ENCODE results near the gene RTL10.

Gene RTL10

DNA sequence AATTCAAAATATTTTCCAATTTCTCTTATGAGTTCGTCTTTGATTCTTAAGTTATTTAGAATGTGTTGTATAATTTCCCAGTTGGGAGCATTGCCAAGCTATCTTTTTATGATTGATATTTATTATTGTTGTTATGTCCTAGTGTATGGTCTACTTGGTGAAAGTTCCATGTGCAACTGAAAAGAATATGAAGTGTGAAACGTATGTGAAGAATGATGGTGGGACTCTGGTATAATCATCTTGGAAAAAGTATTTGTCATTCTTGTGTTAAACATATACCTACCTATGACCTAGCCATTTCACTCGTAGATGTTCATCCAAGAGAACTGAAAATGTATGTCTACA, 12.0 kb upstream of the RTL10 start:
- DNase-seq (ENCODE audit: low spot score) = no peak
- TF ChIP-seq, protein P1, sequence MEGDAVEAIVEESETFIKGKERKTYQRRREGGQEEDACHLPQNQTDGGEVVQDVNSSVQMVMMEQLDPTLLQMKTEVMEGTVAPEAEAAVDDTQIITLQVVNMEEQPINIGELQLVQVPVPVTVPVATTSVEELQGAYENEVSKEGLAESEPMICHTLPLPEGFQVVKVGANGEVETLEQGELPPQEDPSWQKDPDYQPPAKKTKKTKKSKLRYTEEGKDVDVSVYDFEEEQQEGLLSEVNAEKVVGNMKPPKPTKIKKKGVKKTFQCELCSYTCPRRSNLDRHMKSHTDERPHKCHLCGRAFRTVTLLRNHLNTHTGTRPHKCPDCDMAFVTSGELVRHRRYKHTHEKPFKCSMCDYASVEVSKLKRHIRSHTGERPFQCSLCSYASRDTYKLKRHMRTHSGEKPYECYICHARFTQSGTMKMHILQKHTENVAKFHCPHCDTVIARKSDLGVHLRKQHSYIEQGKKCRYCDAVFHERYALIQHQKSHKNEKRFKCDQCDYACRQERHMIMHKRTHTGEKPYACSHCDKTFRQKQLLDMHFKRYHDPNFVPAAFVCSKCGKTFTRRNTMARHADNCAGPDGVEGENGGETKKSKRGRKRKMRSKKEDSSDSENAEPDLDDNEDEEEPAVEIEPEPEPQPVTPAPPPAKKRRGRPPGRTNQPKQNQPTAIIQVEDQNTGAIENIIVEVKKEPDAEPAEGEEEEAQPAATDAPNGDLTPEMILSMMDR (IDR thresholded peaks at IDR 0.05; ENCODE audit: borderline replicate concordance, control extremely low read depth, extremely low read depth, insufficient read depth, missing control alignments) = no peak
- in situ Hi-C loops (cut with MboI; ENCODE audit: low sequenced_read_pairs, unreplicated experiment) = no loop called here

DNA sequence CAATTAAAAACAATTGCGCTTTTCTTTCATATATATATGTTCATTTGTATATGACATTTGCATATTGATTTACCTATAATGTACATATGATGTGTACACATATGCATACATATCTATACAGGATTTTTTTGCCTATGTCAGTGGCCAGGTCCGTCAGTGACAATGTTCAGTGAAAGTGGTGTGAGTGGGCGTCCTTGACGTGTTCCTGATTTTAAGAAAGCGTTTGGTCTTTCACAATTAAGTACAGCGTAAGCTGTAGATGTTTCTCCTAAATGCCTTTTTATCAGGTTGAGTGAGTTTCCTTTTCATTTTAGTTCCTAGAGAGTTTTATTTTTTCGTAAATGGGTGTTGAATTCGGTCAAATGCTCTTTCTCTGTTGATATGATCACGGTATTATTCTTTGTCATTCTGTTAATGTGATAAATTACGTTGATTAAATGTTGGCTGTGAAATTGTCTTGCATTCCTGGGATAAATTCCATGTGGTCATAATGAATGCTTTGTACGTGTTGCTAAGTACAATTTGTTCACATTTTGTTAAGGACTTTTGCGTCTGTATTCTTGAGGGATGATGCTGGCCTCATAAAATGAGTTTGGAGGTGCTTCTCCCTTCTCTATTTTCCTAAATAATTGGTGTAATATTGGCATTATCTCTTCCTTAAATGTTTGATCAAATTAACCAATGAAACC, 10.6 kb upstream of the RTL10 start:
- DNase-seq (ENCODE audit: low spot score) = no peak
- in situ Hi-C loops (cut with MboI; ENCODE audit: low sequenced_read_pairs, unreplicated experiment) = no loop called here
- TF ChIP-seq, protein P1 (IDR thresholded peaks at IDR 0.05; ENCODE audit: borderline replicate concordance, control extremely low read depth, extremely low read depth, insufficient read depth, missing control alignments) = no peak

DNA sequence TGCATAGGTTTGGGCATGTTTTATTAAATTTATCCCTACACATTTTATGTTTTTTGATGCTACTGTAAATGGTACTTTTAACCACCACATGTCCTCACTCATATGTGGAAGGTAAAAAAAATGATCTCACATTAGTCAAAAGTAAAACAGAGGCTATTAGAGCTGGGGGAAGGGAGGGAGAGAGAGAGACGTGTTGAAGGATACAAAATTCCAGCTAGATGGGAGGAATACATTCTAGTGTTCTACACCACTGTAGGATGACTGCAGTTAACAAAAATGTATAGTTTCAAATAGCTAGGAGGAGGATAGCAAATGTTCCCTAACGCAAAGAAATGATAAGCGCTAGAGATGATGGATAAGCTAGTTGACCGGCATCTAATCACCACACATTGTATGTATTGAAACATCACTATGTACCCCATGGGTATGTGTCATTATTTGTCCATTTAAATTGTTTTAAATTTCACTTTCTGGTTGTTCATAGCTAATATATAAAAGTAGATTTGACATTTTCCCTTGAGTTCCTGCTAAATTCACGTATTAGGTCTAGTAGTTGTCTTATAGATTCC, 9.9 kb upstream of the RTL10 start:
- in situ Hi-C loops (cut with MboI; ENCODE audit: low sequenced_read_pairs, unreplicated experiment) = no loop called here
- TF ChIP-seq, protein P1 (IDR thresholded peaks at IDR 0.05; ENCODE audit: borderline replicate concordance, control extremely low read depth, extremely low read depth, insufficient read depth, missing control alignments) = no peak
- DNase-seq (ENCODE audit: low spot score) = no peak

DNA sequence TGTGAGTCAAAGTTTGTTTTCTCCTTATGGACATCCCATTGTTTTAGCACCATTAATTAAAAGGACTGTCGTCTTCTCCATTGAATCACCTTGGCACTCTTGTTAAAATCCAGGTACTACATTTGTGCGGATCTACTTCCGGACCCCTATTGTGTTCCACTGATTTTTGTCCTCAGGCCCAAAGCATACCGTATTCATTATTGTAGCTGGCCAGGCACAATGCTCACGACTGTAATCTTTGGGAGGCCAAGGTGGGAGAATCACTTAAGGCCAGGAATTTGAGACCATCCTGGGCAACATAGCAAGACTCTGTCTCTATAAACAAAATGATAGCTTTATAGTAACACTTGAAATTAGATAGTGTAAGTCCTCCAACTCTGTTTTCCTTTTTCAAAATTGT, 8.9 kb upstream of the RTL10 start:
- TF ChIP-seq, protein P1 (IDR thresholded peaks at IDR 0.05; ENCODE audit: borderline replicate concordance, control extremely low read depth, extremely low read depth, insufficient read depth, missing control alignments) = no peak
- no peak for DNase-seq (ENCODE audit: low spot score)
- in situ Hi-C loops (cut with MboI; ENCODE audit: low sequenced_read_pairs, unreplicated experiment) = no loop called here

DNA sequence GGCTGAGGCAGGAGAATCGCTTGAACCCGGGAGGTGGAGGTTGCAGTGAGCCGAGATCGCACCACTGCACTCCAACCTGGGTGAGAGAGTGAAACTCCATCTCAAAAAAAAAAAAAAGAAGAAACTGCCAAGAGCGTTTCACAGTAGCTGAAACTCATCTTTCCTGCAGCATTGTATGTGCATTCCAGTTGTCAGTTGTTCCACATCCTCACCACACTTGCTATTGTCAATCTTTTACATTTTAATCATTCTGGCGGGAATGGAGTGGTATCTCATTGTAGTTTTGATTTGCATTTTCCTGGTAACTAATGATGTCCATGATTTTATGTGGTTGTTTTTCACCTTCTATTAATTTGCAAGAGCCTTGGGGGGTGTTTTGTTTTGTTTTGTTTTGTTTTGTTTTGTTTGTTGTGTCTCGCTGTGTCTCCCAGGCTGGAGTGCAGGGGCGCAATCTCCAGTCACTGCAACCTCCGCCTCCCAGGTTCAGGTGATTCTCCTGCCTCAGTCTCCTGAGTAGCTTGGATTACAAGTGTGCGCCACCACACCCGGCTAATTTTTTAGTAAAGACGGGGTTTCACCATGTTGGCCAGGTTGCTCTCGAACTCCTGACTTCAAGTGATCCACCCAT, 8.1 kb upstream of the RTL10 start:
- DNase-seq (ENCODE audit: low spot score) = no peak
- in situ Hi-C loops (cut with MboI; ENCODE audit: low sequenced_read_pairs, unreplicated experiment) = no loop called here
- TF ChIP-seq, protein P1 (IDR thresholded peaks at IDR 0.05; ENCODE audit: borderline replicate concordance, control extremely low read depth, extremely low read depth, insufficient read depth, missing control alignments) = no peak

DNA sequence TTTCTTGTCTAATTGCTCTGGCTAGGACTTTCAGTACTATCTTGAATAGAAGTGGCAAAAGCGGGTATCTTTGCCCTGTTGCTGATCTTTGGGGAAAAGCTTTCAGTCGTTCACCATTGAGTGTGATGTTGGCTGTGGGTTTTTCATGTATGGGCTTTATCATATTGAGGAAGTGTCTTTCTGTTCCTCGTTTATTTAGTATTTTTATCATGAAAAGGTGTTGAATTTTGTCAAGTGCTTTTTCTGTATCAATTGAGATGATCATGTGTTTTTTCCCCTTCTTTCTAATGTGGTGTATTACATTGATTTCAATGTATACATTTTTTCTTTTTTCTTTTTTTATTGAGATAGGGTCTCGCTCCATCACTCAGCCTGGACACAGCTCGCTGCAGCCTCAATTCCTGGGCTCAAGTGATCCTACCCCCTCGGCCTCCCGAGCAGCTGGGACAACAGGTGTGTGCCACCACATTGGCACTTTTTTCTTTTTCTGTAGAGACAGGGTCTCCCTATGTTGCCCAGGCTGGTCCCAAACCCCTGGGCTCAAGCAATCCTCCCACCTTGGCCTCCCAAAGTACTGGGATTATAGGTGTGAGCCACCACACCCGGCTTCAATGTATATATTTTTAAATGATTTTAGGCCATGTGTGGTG, 5.3 kb upstream of the RTL10 start:
- in situ Hi-C loops (cut with MboI; ENCODE audit: low sequenced_read_pairs, unreplicated experiment) = no loop called here
- TF ChIP-seq, protein P1 (IDR thresholded peaks at IDR 0.05; ENCODE audit: borderline replicate concordance, control extremely low read depth, extremely low read depth, insufficient read depth, missing control alignments) = no peak

More for the DNA sequence above, 5.3 kb upstream of the RTL10 start:
- DNase-seq (ENCODE audit: low spot score) = no peak

All from GM13976 (cell line).